BLaER1 (cell line): ENCODE measurements around the gene OGFOD3.
"Not testable (repeated sequence)": the region's sequence is repeated elsewhere in the genome, so short reads cannot be mapped to it uniquely, and the experiment has no call there.

Experiments used
- H3K27ac ChIP-seq: shearing (Covaris generic); formaldehyde crosslinking; 2 replicates; pipeline ENCODE4 v1.8.1; 2022
- H3K27me3 ChIP-seq: shearing (Covaris generic); formaldehyde crosslinking; 2 replicates; pipeline ENCODE4 v1.8.1; 2022
- H3K36me3 ChIP-seq: shearing (Covaris generic); formaldehyde crosslinking; 2 replicates; pipeline ENCODE4 v1.8.1; 2022
- H3K4me1 ChIP-seq: shearing (Covaris generic); formaldehyde crosslinking; 2 replicates; pipeline ENCODE4 v1.8.1; 2022
- H3K4me2 ChIP-seq: shearing (Covaris generic); formaldehyde crosslinking; 2 replicates; pipeline ENCODE4 v1.8.1; 2022
- H3K4me3 ChIP-seq: shearing (Covaris generic); formaldehyde crosslinking; 2 replicates; pipeline ENCODE4 v1.8.1; 2022
- H3K9ac ChIP-seq: shearing (Covaris generic); formaldehyde crosslinking; 2 replicates; pipeline ENCODE4 v1.8.1; 2022
- H3K9me3 ChIP-seq: shearing (Covaris generic); formaldehyde crosslinking; 2 replicates; pipeline ENCODE4 v1.8.1; 2022
- H4K20me1 ChIP-seq: shearing (Covaris generic); formaldehyde crosslinking; 2 replicates; pipeline ENCODE4 v1.8.1; 2022
- Cebpa-rat ChIP-seq: shearing (Covaris generic); IDR thresholded peaks from 2 replicates; pipeline ENCODE4 v1.8.1; 2022

Gene OGFOD3

GRCh38 chr17:82348866-82349265 lies 69.5 kb downstream of the OGFOD3 start:
- Histone ChIP-seq H3K36me3 (no peaks in the 10 kb centered on the region), H3K27me3 (no peaks in the 10 kb centered on the region), H4K20me1 (no peaks in the 10 kb centered on the region; the same call in 1 of the 2 replicates), H3K4me1 (peaks cover 80% of the 10 kb centered on the region), H3K27ac (peak overlapping the region; percentile 96; the same call in 1 of the 2 replicates), H3K4me3 (no peak overlapping the region), H3K4me2 (peak overlapping the region; percentile 94), H3K9me3 (no peaks in the 10 kb centered on the region), H3K9ac (no peak overlapping the region)
- no peak for TF ChIP-seq Cebpa-rat

GRCh38 chr17:82348434-82348833 lies 70.0 kb downstream of the OGFOD3 start:
- H3K27me3 ChIP-seq, result no peaks in the 10 kb centered on the region
- no peak overlapping the region for H3K9ac ChIP-seq
- peaks cover 75% of the 10 kb centered on the region for H3K4me1 ChIP-seq

GRCh38 chr17:82347994-82348393 lies 70.4 kb downstream of the OGFOD3 start:
- not testable (repeated sequence) for H3K9me3 ChIP-seq, H3K4me3 ChIP-seq, H3K27me3 ChIP-seq, H4K20me1 ChIP-seq, H3K9ac ChIP-seq, H3K36me3 ChIP-seq, H3K27ac ChIP-seq
- H3K4me2 ChIP-seq, result peak overlapping the region; percentile 94; the same call in 1 of the 2 replicates
- H3K4me1 ChIP-seq, result peaks cover 71% of the 10 kb centered on the region

More at GRCh38 chr17:82348434-82348833, 70.0 kb downstream of the OGFOD3 start:
- Histone ChIP-seq H3K4me3 (no peak overlapping the region), H3K27ac (no peak overlapping the region), H3K9me3 (no peaks in the 10 kb centered on the region), H3K36me3 (no peaks in the 10 kb centered on the region), H3K4me2 (peak overlapping the region; percentile 94; the same call in 1 of the 2 replicates), H4K20me1 (no peaks in the 10 kb centered on the region; the same call in 1 of the 2 replicates)
- no peak for TF ChIP-seq Cebpa-rat

GRCh38 chr17:82346342-82347300 lies 71.8 kb downstream of the OGFOD3 start:
- H3K27ac ChIP-seq, result peak overlapping the region; percentile 44; the same call in 1 of the 2 replicates
- H3K36me3 ChIP-seq, result no peaks in the 10 kb centered on the region
- TF ChIP-seq Cebpa-rat, result no peak
- H4K20me1 ChIP-seq, result no peaks in the 10 kb centered on the region; the same call in 1 of the 2 replicates
- no peaks in the 10 kb centered on the region for H3K27me3 ChIP-seq
- H3K4me1 ChIP-seq, result peaks cover 57% of the 10 kb centered on the region
- peak overlapping the region; percentile 1; the same call in 1 of the 2 replicates for H3K9ac ChIP-seq
- no peak overlapping the region for H3K4me3 ChIP-seq
- H3K4me2 ChIP-seq, result peak overlapping the region; percentile 68
- H3K9me3 ChIP-seq, result no peaks in the 10 kb centered on the region

- Histone ChIP-seq H4K20me1 (no peaks in the 10 kb centered on the region), H3K9me3 (peaks cover 10% of the 10 kb centered on the region), H3K27ac (no peak overlapping the region), H3K27me3 (no peaks in the 10 kb centered on the region), H3K4me1 (peaks cover 45% of the 10 kb centered on the region), H3K36me3 (no peaks in the 10 kb centered on the region), H3K4me2 (no peak overlapping the region), H3K4me3 (no peak overlapping the region), H3K9ac (no peak overlapping the region)
- TF ChIP-seq Cebpa-rat, result no peak
These were observed 73.0 kb downstream of the OGFOD3 start for GRCh38 chr17:82345151-82345976.

GRCh38 chr17:82344175-82344907 lies 74.0 kb downstream of the OGFOD3 start:
- H3K27ac ChIP-seq, result no peak overlapping the region
- no peak for TF ChIP-seq Cebpa-rat
- peaks cover 11% of the 10 kb centered on the region for H3K9me3 ChIP-seq
- no peak overlapping the region for H3K4me2 ChIP-seq
- no peak overlapping the region for H3K4me3 ChIP-seq
- no peaks in the 10 kb centered on the region for H3K36me3 ChIP-seq
- no peaks in the 10 kb centered on the region for H3K27me3 ChIP-seq
- no peak overlapping the region for H3K9ac ChIP-seq
- H4K20me1 ChIP-seq, result no peaks in the 10 kb centered on the region
- peaks cover 38% of the 10 kb centered on the region for H3K4me1 ChIP-seq

- no peaks in the 10 kb centered on the region for H3K36me3 ChIP-seq
- no peak overlapping the region for H3K4me2 ChIP-seq
- no peaks in the 10 kb centered on the region for H3K27me3 ChIP-seq
- no peak for TF ChIP-seq Cebpa-rat
- H4K20me1 ChIP-seq, result no peaks in the 10 kb centered on the region
- H3K4me3 ChIP-seq, result no peak overlapping the region
- H3K9me3 ChIP-seq, result peaks cover 11% of the 10 kb centered on the region
- H3K4me1 ChIP-seq, result peaks cover 38% of the 10 kb centered on the region
- no peak overlapping the region for H3K27ac ChIP-seq
- no peak overlapping the region for H3K9ac ChIP-seq
These were observed 74.8 kb downstream of the OGFOD3 start for GRCh38 chr17:82343560-82343959.

- Histone ChIP-seq H4K20me1 (no peaks in the 10 kb centered on the region), H3K4me1 (peaks cover 41% of the 10 kb centered on the region), H3K4me3 (no peak overlapping the region), H3K36me3 (no peaks in the 10 kb centered on the region), H3K4me2 (no peak overlapping the region), H3K9me3 (peaks cover 11% of the 10 kb centered on the region), H3K27me3 (no peaks in the 10 kb centered on the region), H3K27ac (no peak overlapping the region), H3K9ac (no peak overlapping the region)
- no peak for TF ChIP-seq Cebpa-rat
These were observed 75.9 kb downstream of the OGFOD3 start for GRCh38 chr17:82342361-82343079.
